Stimulated activated CD8-positive, alpha-beta memory T cell treated with anti-CD3 and anti-CD28 coated beads, Interleukin-2, amount 100 ng/mL, for 48 hours (primary cell): ENCODE results near the gene ARAP3.

Experiments
- DNase-seq, 2 donors: peaks; one replicate each; pipeline ENCODE4 v3.0.0-alpha.2; 2020; ENCODE audit warnings: low read depth in 2 of 2

ARAP3 gene

DNA sequence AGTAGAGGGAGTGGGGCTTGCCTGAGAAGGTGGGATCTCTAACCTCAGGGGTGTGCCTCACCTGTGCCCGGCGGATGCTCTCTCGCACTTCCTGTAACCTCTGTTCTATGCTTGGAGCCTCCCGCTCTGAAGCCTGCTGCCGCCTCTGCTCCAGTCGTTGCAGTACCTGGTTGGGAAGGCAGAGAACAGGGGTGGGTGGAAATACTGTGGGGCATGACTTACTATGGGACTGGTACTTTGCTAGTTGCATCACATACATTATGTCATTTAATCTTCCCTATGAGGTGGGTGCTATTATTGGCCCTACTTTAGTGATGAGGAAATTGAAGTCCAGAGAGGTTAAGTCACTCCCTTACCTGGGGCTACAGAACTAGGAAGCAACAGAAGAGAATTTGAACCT lies 36.0 kb downstream of the ARAP3 start:
- DNase-seq, result no peak

DNA sequence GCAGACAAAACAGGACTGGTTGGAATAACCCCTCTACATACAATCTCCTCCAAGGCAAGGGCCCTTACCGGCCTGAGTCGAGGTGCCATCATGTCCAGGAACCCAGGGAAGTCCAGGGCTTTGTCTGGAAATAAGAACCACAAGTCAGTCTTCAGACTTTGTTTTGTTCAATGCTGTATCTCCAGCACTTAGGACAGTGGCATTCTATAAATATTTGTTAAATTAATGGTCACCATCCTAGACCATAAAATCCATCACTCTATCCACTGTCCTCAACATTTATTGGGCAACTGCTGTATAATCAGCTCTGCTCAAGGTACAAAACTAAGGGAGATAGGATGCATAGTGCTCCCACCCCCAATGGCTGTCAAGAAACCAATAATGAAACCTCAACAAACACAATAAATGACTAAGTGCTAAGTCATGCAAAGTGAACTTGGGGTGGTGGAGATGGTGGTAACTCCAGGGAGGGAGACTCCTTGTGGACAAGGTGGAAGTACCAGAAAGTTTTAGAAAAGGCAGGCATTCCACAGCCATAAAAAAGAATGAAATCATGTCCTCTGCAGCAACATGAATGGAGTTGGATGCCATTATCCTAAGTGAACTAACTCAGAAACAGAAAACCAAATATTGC lies 40.3 kb downstream of the ARAP3 start:
- DNase-seq, result no peak

DNA sequence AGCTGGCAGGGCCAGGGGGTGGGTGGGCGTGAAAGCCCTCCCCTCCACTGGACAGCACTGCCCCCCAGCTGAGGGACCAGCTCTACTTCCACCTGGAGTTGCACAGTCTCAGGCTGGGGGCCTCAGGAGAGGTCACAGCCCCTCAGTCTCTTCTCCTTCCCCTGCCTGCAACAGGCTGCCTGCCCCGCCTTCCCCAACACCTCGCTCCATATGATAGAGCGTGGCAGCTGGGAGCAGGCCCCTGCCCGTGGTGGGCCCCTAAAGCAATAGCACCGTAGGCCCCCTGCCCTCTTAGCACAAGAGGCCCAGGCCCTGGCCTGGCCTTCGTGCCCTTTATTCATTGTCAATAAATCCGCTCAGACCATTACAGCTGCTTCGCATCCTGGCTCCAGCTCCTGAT lies 41.3 kb downstream of the ARAP3 start:
- DNase-seq, result no peak

DNA sequence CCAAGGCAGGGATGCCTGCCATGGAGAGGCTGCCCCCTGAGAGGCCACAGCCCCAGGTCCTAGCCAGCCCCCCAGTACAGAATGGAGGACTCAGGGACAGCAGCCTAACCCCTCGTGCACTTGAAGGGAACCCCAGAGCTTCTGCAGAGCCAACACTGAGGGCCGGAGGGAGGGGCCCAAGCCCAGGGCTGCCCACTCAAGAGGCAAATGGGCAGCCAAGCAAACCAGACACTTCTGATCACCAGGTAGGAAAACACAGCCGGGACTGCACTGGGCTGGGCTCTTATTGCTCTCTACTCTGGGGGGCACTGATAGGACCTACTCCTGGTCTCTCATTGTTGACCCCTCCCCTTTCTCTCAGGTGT lies 42.0 kb downstream of the ARAP3 start:
- no peak for DNase-seq

DNA sequence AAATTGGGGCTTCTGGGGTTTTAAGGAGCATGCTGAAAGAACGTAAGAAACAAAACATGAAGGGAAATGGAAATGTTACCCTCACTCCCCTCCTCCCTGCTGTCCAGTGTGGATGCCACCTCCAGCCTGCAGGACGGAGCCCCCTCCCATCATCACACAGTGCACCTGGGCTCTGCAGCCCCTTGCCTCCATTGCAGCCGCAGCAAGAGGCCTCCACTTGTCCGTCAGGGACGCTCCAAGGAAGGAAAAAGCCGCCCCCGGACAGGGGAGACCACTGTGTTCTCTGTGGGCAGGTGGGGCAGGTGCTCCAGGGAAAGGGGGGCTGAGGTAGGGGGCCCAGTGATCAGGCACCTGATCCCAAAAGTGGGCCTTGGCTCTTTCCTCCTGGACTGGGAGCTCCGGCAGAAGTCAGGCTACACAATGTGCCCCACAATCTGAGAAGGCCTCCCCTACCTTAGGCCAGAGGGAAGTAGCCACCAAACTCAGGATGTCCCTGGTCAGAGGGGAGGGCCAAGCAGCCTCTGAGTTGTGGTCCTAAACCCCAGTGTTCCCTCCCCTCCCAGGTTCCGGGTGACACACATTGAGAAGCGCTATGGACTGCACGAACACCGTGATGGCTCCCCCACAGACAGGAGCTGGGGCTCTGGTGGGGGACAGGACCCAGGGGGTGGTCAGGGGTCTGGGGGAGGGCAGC lies 42.5 kb downstream of the ARAP3 start:
- DNase-seq, result no peak

GRCh38 chr5:141638771-141639170 lies 43.3 kb downstream of the ARAP3 start:
- DNase-seq, result no peak

- DNase-seq, result peak; percentile 38 to 50
Measured at GRCh38 chr5:141637767-141638419, 44.1 kb downstream of the ARAP3 start.

DNA sequence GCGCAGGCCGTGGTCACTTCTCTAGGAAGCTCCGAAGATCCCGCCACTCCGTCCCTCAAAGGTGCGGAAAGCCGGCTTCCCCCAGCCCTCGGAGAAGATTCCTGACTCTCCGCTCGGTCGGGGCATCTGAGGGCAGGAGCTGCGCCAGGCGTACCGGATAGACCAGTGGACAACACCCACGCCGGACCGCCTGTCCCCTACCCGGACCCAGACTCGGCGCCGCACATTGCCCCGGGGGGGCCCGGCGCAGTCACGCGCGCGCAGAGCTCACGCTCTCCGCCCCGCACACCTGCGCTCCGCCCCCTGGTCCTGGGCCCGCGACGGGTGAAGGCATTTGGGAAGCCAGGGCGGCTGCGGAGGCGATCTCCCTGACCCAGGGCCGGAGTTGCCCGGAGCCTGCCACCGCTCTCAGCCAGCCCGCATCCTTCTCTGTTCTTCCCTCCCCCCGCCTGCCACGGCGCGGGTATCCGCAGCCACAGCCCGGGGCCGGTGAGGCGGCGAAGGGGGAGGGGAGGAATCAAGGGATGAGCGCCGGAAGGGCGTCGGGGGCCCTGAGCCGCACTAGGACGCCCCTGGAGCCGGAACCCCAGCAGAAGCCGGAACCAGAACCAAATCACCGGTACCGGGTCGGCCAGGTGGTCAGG lies 44.8 kb downstream of the ARAP3 start:
- DNase-seq, result peak; percentile 30 to 42

DNA sequence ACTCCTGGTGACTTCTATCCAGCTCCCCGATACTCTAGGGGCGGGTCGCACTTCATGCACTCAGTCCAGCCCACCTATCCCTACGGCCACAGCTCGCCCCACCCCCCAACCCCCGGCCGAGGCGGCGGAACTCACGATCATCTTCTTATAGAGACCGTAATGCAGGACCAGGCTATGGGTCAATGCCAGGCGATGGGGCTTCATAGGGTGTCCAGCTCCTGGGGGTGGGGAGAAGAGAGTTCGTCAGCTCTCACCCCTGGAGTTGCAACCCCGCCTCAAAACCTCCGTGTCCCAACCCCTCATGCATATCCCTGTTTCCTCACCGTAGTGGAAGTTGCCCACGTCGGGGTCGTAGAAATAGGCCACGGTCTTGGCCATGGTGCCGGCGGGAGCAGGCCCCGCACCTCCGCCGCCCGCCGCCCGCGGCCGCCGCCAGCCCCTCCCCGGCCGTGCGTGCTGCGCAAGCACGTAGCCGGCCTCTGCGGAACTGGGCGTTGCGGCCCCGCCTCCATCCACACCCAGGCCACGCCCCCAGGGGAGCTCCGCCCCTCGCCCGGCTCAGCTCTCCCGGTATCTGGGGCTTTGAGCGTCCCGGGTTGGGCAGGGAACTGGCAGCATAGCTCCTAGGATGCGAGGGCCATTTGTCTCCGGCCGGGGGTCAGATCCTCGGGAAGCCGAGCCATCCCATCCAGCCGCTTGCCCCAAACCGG lies 45.5 kb downstream of the ARAP3 start, which contains the start of the genes HDAC3 and RELL2:
Gene HDAC3 (minus strand): TSS at position 437 of the 710 bp plus-strand sequence. CDS start 59 bp downstream, at position 378.
Gene RELL2 (plus strand): TSS at position 585 of the 710 bp plus-strand sequence. CDS start 1,229 bp downstream, outside the sequence.
- peak; percentile 90 to 92 for DNase-seq

DNA sequence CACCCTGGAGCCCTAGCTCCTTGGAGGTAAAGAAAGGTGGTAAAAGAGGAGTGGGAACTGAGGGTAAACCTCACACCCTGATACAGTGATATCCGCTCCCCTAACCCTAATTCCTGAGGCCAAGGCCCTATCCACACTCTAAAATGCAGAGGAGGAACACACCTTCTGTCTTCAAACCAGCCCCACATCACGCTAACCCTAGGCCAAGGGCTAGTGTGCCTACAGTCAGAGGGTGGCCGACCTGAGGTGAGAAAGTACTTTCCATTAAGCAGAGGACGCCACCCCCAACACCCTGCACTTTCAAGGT lies 46.0 kb downstream of the ARAP3 start:
- DNase-seq, result no peak

- no peak for DNase-seq
Measured at GRCh38 chr5:141635646-141636045, 46.4 kb downstream of the ARAP3 start.

DNA sequence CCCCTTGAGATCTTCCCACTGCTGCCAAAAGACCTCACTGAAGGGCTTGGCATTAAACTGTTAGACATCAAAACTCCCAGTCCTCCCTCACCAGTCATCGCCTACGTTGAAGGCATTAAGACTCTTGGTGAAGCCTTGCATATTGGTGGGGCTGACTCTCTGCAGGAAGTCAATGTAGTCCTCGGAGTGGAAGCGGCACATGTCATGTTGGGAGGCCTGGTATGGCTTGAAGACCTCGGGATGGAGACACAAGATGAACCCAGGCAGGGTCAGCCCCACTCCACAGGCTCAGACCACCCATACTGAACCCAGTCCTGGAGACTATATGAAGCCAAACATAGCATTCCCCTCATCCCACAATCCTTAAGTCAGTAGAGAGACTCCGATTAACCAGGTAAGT lies 47.3 kb downstream of the ARAP3 start:
- no peak for DNase-seq

DNA sequence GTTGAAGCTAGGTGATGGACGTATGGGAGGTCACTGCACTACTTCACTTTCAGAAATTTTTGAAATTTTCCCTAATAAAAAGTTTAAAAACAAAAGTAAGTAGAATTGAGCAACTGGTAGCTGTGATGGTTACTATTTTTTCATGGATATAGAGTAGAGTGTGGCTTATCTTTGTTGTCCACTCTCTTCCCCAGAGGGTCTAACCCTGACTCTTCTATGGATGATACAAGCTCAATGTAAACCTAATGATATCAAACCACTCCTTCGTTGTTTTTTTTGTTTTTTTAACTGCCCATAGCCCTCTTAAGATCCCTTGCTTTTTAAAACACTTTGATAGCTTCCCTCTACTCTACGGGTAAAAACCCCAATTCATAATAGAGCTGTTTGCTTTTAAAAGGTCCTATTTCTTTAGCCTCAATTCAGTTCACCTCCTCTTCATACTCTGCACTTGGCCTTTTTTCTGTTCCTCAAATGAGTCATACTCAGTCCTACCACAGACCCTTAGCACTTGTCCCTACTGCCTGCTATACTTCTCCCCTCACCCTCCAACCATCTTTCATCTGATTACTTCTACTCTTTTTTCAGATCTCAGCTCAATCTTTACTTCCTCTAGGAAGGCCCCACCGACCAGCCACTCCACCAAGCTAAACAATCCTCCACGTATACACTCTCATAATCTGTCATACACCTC lies 48.0 kb downstream of the ARAP3 start:
- DNase-seq, result no peak

GRCh38 chr5:141632650-141633049 lies 49.4 kb downstream of the ARAP3 start:
- no peak for DNase-seq

DNA sequence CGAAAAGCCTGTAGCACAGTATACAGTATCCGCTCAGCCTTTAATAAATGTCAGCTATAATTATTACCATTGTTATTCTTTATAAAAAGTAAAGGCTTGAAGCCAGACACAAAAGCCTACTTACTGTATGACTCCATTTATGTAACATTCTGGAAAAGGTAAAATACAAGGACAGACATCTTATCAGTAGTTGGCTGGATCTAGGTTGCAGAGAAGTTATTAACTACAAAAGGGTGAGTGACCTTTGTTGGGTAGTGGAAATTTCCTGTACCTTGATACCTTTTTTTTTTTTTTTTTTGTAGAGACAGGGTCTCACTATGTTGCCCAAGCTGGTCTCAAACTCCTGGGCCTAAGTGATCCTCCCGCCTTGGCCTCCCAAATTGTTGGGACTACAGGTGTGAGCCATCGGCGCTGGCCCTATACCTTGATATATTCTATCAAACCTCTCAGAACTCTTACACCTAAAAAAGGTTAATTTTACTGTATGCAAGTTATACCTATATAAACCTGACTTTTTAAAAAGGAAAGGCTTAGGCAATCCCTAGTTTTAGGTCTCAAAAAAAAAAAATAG lies 51.4 kb downstream of the ARAP3 start:
- no peak for DNase-seq

GRCh38 chr5:141628175-141628788 lies 53.7 kb downstream of the ARAP3 start:
- DNase-seq, result no peak

DNA sequence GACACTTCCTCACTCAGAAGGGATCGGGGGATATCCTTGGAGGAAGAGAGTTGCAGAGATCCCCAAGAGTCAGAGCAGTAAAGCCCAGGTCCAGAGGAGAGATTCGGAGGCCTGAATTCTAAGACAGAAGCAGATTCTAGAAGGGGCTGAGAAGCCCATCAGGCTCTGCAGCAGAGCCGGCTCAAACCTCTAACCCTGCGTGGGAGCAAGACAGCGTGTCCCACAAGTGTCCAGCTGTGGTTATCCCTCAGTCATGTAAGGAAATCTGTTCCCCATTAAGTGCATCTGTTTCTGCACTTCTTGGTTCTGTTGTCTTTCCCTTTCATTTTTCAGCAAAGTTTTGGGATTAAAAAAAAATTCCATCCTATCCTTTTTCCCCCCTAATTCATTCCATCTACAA lies 58.4 kb downstream of the ARAP3 start:
- DNase-seq, result no peak

GRCh38 chr5:141623186-141623585 lies 58.8 kb downstream of the ARAP3 start:
- DNase-seq, result no peak

- peak; percentile 98 for DNase-seq
Measured at GRCh38 chr5:141618804-141619554, 63.1 kb downstream of the ARAP3 start, which contains the start of gene DIAPH1. TSS of gene DIAPH1 (minus strand) at chr5:141619000. CDS start at chr5:141618914, 86 bp downstream.
